ENCODE measurements around the gene IGF1R.
A peak's percentile ranks its signal among the peaks of the same experiment; 100 is the strongest.

DNA sequence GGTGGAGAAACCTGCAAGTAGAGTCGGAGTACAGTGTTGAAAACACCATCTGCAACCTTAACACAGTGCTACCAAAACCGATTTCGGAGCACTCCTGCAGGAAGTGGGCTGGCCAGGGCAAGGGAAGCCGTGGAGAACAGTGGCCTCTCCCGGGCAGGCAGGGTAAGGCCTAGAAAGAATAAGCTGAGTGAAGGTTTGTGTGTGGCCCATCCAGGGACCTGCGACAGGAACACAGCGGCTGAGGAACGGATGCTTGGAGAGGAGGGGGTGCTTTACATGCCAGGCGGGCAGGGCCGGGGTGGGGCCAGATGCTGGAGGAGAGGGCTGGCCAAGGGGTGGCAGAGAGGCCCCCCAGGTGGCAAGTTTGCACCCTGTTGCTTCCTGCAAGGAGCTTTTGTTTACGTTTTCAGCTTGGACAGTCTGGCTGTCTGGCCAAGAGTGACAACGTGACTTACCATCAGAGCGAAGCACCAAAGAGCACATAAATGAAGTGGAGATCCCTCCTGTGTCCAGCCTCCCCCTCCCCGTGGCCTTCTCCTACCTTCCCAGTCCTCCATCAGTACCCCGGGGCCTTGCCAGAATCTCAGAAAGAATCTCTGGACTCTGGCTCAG lies 202.7 kb downstream of the IGF1R start:
- TF ChIP-seq, protein P1, sequence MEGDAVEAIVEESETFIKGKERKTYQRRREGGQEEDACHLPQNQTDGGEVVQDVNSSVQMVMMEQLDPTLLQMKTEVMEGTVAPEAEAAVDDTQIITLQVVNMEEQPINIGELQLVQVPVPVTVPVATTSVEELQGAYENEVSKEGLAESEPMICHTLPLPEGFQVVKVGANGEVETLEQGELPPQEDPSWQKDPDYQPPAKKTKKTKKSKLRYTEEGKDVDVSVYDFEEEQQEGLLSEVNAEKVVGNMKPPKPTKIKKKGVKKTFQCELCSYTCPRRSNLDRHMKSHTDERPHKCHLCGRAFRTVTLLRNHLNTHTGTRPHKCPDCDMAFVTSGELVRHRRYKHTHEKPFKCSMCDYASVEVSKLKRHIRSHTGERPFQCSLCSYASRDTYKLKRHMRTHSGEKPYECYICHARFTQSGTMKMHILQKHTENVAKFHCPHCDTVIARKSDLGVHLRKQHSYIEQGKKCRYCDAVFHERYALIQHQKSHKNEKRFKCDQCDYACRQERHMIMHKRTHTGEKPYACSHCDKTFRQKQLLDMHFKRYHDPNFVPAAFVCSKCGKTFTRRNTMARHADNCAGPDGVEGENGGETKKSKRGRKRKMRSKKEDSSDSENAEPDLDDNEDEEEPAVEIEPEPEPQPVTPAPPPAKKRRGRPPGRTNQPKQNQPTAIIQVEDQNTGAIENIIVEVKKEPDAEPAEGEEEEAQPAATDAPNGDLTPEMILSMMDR (IDR thresholded peaks at IDR 0.05; ENCODE audit: insufficient read depth, low read length) = peak; percentile 78
- TF ChIP-seq GABPA (IDR thresholded peaks at IDR 0.05; ENCODE audit: low read depth) (no peak), POLR2AphosphoS5 (IDR thresholded peaks at IDR 0.05; ENCODE audit: low read depth) (no peak)
